ENCODE measurements around the gene CD160.

Gene CD160

DNA sequence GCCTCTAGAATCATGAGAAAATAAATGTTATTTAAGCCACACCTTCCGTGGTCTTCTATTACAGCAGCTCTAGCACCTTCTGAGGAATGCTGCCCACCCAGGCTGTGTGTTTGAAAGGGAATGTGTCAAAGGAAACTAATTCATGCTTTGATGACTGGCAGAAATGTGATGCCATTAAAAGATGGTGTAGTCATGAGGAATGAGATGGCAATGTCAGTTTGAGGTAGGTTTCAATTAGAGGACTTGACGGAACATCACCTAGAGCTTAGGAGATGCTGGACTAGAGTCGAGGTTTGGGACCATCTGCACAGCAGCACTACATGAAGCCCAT is 22.7 kb upstream of the CD160 start:
- H2BK12ac ChIP-seq (ENCODE audit: low read length) = no peak overlapping the region
- no peak overlapping the region for H3K4ac ChIP-seq (ENCODE audit: low read length)
- no peak overlapping the region for H2BK5ac ChIP-seq (ENCODE audit: low read length)
- no peak overlapping the region for H3K27ac ChIP-seq (replicated peaks; ENCODE audit: low read length)
- H4K91ac ChIP-seq (ENCODE audit: low read depth, low read length, poor library complexity) = no peak overlapping the region
- no peak for DNase-seq (ENCODE audit: low spot score)
- no peak overlapping the region for H3K14ac ChIP-seq (ENCODE audit: low read length)
- peaks cover 0 to 2% of the 10 kb centered on the region in 2 donors for H3K4me1 ChIP-seq (ENCODE audit: control insufficient read depth in 2 of 2, insufficient read depth in 1 of 2, low read depth in 1 of 2, low read length in 2 of 2)
- no peak overlapping the region for H3K9ac ChIP-seq (ENCODE audit: low read depth, low read length, poor library complexity)
- H2BK15ac ChIP-seq (ENCODE audit: low read length) = no peak overlapping the region
- H3K4me3 ChIP-seq (ENCODE audit: low read length in 2 of 2) = no peak overlapping the region
- no peak overlapping the region for H3K4me2 ChIP-seq (ENCODE audit: insufficient read depth, low read length, poor library complexity, severe bottlenecking)
- H3K9me3 ChIP-seq (replicated peaks in 1 of 2; ENCODE audit: control insufficient read depth in 2 of 2, insufficient read depth in 1 of 2, low read depth in 1 of 2, low read length in 2 of 2) = no peaks in the 10 kb centered on the region
- H3K18ac ChIP-seq (ENCODE audit: low read length) = no peak overlapping the region
- H3K79me1 ChIP-seq (ENCODE audit: low read depth, low read length) = no peaks in the 10 kb centered on the region
- H4K8ac ChIP-seq (ENCODE audit: low read depth, low read length) = no peak overlapping the region
- no peaks in the 10 kb centered on the region for H3K36me3 ChIP-seq (replicated peaks in 1 of 2; ENCODE audit: control insufficient read depth in 2 of 2, insufficient read depth in 2 of 2, low read length in 2 of 2)
- no peak overlapping the region for H2AK5ac ChIP-seq (ENCODE audit: low read depth, low read length)
- no peak overlapping the region for H3K23ac ChIP-seq (ENCODE audit: low read depth, low read length, poor library complexity)
- peaks cover 0 to 12% (median 0%) of the 10 kb centered on the region in 3 experiments for H3K27me3 ChIP-seq (ENCODE audit: control insufficient read depth in 3 of 3, insufficient read depth in 3 of 3, low read depth in 1 of 3, low read length in 3 of 3)
- no CpG with 5 or more reads among the region's 3 CpGs for WGBS, 2 donors (ENCODE audit: extremely low coverage in 2 of 2, insufficient read length in 2 of 2, insufficient replicate concordance in 1 of 2)
- H2AFZ ChIP-seq (ENCODE audit: low read length) = no peak overlapping the region
- no peak overlapping the region for H2BK120ac ChIP-seq (ENCODE audit: low read depth, low read length)

DNA sequence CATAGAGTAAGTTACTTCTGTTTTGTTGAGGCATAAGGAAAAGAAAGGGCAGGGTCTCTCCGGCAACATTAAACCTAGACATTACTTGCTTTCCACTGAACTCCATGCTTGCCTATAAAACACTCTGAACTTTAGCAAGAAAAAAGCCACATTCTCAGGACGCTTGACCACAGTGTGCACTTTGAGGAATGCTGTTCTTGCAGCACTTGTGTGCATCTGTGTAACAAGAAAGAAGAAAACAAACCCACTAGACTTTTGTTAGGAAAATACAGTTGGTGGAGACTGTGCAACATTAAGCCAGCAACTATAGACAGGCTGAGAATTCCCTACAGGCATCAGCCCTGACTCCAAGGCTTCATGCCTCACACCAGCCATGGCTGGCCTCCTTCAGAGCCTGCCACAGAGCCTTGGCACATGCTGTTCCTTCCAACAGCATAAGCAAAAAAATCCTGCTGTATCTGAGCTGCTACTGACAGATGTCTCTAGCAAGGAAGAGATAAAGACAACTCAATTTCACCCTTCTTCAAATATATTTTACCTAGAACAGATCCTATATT is 17.9 kb upstream of the CD160 start:
- Histone ChIP-seq H2BK12ac (ENCODE audit: low read length) (no peak overlapping the region), H3K4me1 (ENCODE audit: control insufficient read depth in 2 of 2, insufficient read depth in 1 of 2, low read depth in 1 of 2, low read length in 2 of 2) (peaks cover 0 to 2% of the 10 kb centered on the region in 2 donors), H3K9me3 (replicated peaks in 1 of 2; ENCODE audit: control insufficient read depth in 2 of 2, insufficient read depth in 1 of 2, low read depth in 1 of 2, low read length in 2 of 2) (no peaks in the 10 kb centered on the region), H4K91ac (ENCODE audit: low read depth, low read length, poor library complexity) (no peak overlapping the region), H2AFZ (ENCODE audit: low read length) (no peak overlapping the region), H3K9ac (ENCODE audit: low read depth, low read length, poor library complexity) (no peak overlapping the region), H3K4me3 (ENCODE audit: low read length in 2 of 2) (no peak overlapping the region), H3K27me3 (ENCODE audit: control insufficient read depth in 3 of 3, insufficient read depth in 3 of 3, low read depth in 1 of 3, low read length in 3 of 3) (peaks cover 0 to 8% (median 0%) of the 10 kb centered on the region in 3 experiments), H2BK15ac (ENCODE audit: low read length) (no peak overlapping the region), H3K18ac (ENCODE audit: low read length) (no peak overlapping the region), H3K27ac (replicated peaks; ENCODE audit: low read length) (no peak overlapping the region), H3K79me1 (ENCODE audit: low read depth, low read length) (no peaks in the 10 kb centered on the region), H3K4ac (ENCODE audit: low read length) (no peak overlapping the region), H3K23ac (ENCODE audit: low read depth, low read length, poor library complexity) (no peak overlapping the region), H2BK120ac (ENCODE audit: low read depth, low read length) (no peak overlapping the region), H2AK5ac (ENCODE audit: low read depth, low read length) (no peak overlapping the region), H3K14ac (ENCODE audit: low read length) (no peak overlapping the region), H4K8ac (ENCODE audit: low read depth, low read length) (no peak overlapping the region), H3K4me2 (ENCODE audit: insufficient read depth, low read length, poor library complexity, severe bottlenecking) (no peak overlapping the region), H3K36me3 (replicated peaks in 1 of 2; ENCODE audit: control insufficient read depth in 2 of 2, insufficient read depth in 2 of 2, low read length in 2 of 2) (no peaks in the 10 kb centered on the region), H2BK5ac (ENCODE audit: low read length) (no peak overlapping the region)
- no peak for DNase-seq (ENCODE audit: low spot score)
- WGBS, 2 donors (ENCODE audit: extremely low coverage in 2 of 2, insufficient read length in 2 of 2, insufficient replicate concordance in 1 of 2) = no CpG with 5 or more reads among the region's 2 CpGs

DNA sequence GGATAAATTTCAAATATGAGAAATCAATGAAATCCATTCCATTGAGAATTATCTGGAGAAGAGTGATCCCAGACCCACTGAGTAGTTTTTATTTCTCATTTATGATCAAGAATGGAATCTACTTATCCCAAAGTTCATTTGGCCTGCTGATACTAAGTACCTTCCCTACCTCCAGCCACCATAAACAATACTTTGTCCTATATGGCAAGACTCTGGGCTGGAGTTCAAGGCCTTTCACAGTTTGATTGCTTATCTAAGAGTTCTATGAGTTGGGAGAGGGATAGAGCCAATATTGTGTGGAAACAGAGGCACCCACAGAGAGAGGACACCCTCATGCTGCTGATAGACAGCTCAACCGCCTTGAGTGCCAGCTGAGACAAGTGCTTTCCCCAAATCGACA is 17.2 kb upstream of the CD160 start:
- no peak overlapping the region for H3K4me3 ChIP-seq (ENCODE audit: low read length in 2 of 2)
- no peak overlapping the region for H3K14ac ChIP-seq (ENCODE audit: low read length)
- H3K4me2 ChIP-seq (ENCODE audit: insufficient read depth, low read length, poor library complexity, severe bottlenecking) = no peak overlapping the region
- no peak for DNase-seq (ENCODE audit: low spot score)
- no peak overlapping the region for H3K18ac ChIP-seq (ENCODE audit: low read length)
- peaks cover 0 to 8% (median 0%) of the 10 kb centered on the region in 3 experiments for H3K27me3 ChIP-seq (ENCODE audit: control insufficient read depth in 3 of 3, insufficient read depth in 3 of 3, low read depth in 1 of 3, low read length in 3 of 3)
- H3K23ac ChIP-seq (ENCODE audit: low read depth, low read length, poor library complexity) = no peak overlapping the region
- H4K91ac ChIP-seq (ENCODE audit: low read depth, low read length, poor library complexity) = no peak overlapping the region
- no peak overlapping the region for H2AFZ ChIP-seq (ENCODE audit: low read length)
- no peaks in the 10 kb centered on the region for H3K9me3 ChIP-seq (replicated peaks in 1 of 2; ENCODE audit: control insufficient read depth in 2 of 2, insufficient read depth in 1 of 2, low read depth in 1 of 2, low read length in 2 of 2)
- no peak overlapping the region for H2BK12ac ChIP-seq (ENCODE audit: low read length)
- no peak overlapping the region for H2BK5ac ChIP-seq (ENCODE audit: low read length)
- no peak overlapping the region for H2BK120ac ChIP-seq (ENCODE audit: low read depth, low read length)
- no peak overlapping the region for H3K9ac ChIP-seq (ENCODE audit: low read depth, low read length, poor library complexity)
- H4K8ac ChIP-seq (ENCODE audit: low read depth, low read length) = no peak overlapping the region
- H3K4me1 ChIP-seq (ENCODE audit: control insufficient read depth in 2 of 2, insufficient read depth in 1 of 2, low read depth in 1 of 2, low read length in 2 of 2) = no peaks in the 10 kb centered on the region
- H3K27ac ChIP-seq (replicated peaks; ENCODE audit: low read length) = no peak overlapping the region
- no peak overlapping the region for H2BK15ac ChIP-seq (ENCODE audit: low read length)
- no peaks in the 10 kb centered on the region for H3K36me3 ChIP-seq (replicated peaks in 1 of 2; ENCODE audit: control insufficient read depth in 2 of 2, insufficient read depth in 2 of 2, low read length in 2 of 2)
- H3K79me1 ChIP-seq (ENCODE audit: low read depth, low read length) = no peaks in the 10 kb centered on the region
- H2AK5ac ChIP-seq (ENCODE audit: low read depth, low read length) = no peak overlapping the region
- no peak overlapping the region for H3K4ac ChIP-seq (ENCODE audit: low read length)
- WGBS, 2 donors (ENCODE audit: extremely low coverage in 2 of 2, insufficient read length in 2 of 2, insufficient replicate concordance in 1 of 2) = no CpG with 5 or more reads among the region's 2 CpGs

DNA sequence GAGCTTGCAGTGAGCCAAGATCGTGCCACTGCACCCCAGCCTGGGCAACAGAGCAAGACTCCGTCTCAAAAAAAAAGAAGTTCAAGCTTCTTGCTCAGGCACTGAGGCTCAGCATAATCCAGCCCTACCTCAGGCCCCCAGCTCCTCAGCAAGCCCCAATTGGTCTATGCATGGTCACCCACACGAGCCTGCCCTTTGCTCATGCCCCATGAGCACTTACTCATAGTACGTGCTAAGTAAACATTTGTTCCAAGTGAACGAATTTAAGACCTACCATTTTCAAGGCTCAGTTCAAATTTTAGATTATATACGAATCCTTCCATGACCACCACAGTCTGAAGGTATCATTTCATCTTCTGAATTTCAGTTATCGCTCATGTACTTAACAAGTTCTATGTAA is 16.5 kb upstream of the CD160 start:
- H3K27me3 ChIP-seq (ENCODE audit: control insufficient read depth in 3 of 3, insufficient read depth in 3 of 3, low read depth in 1 of 3, low read length in 3 of 3) = peaks cover 0 to 15% (median 0%) of the 10 kb centered on the region in 3 experiments
- no peaks in the 10 kb centered on the region for H3K79me1 ChIP-seq (ENCODE audit: low read depth, low read length)
- no peak overlapping the region for H2BK12ac ChIP-seq (ENCODE audit: low read length)
- no peak overlapping the region for H4K91ac ChIP-seq (ENCODE audit: low read depth, low read length, poor library complexity)
- no peak overlapping the region for H3K9ac ChIP-seq (ENCODE audit: low read depth, low read length, poor library complexity)
- no peak overlapping the region for H2BK15ac ChIP-seq (ENCODE audit: low read length)
- H2AFZ ChIP-seq (ENCODE audit: low read length) = no peak overlapping the region
- no CpG with 5 or more reads among the region's 7 CpGs for WGBS, 2 donors (ENCODE audit: extremely low coverage in 2 of 2, insufficient read length in 2 of 2, insufficient replicate concordance in 1 of 2)
- no peak overlapping the region for H3K4me3 ChIP-seq (ENCODE audit: low read length in 2 of 2)
- no peak overlapping the region for H3K14ac ChIP-seq (ENCODE audit: low read length)
- H2AK5ac ChIP-seq (ENCODE audit: low read depth, low read length) = no peak overlapping the region
- H3K4me2 ChIP-seq (ENCODE audit: insufficient read depth, low read length, poor library complexity, severe bottlenecking) = no peak overlapping the region
- H2BK120ac ChIP-seq (ENCODE audit: low read depth, low read length) = no peak overlapping the region
- H4K8ac ChIP-seq (ENCODE audit: low read depth, low read length) = no peak overlapping the region
- H3K4ac ChIP-seq (ENCODE audit: low read length) = no peak overlapping the region
- H3K18ac ChIP-seq (ENCODE audit: low read length) = no peak overlapping the region
- no peak for DNase-seq (ENCODE audit: low spot score)
- H3K23ac ChIP-seq (ENCODE audit: low read depth, low read length, poor library complexity) = no peak overlapping the region
- H3K4me1 ChIP-seq (ENCODE audit: control insufficient read depth in 2 of 2, insufficient read depth in 1 of 2, low read depth in 1 of 2, low read length in 2 of 2) = peaks cover 4 to 6% of the 10 kb centered on the region in 2 donors
- no peak overlapping the region for H3K27ac ChIP-seq (replicated peaks; ENCODE audit: low read length)
- no peaks in the 10 kb centered on the region for H3K36me3 ChIP-seq (replicated peaks in 1 of 2; ENCODE audit: control insufficient read depth in 2 of 2, insufficient read depth in 2 of 2, low read length in 2 of 2)
- H2BK5ac ChIP-seq (ENCODE audit: low read length) = no peak overlapping the region
- H3K9me3 ChIP-seq (replicated peaks in 1 of 2; ENCODE audit: control insufficient read depth in 2 of 2, insufficient read depth in 1 of 2, low read depth in 1 of 2, low read length in 2 of 2) = no peaks in the 10 kb centered on the region
